Karpas-422 (cell line): ENCODE measurements around the gene SLC35D3. TPM values are rescaled to one million over a fixed set of nuclear protein-coding genes. Genes with fewer than 3 reads are reported as not detected.
A peak's percentile ranks its signal among the peaks of the same experiment; 100 is the strongest.
"Not testable (repeated sequence)": the region's sequence is repeated elsewhere in the genome, so short reads cannot be mapped to it uniquely, and the experiment has no call there.

Source experiments
- DNase-seq: peaks from one replicate; pipeline ENCODE4 v3.0.0-alpha.2; 2015
- H2AFZ ChIP-seq: fragments of 200-600 bp; sonication (generic); 2 replicates; pipeline ENCODE4 v1.6.1; 2014; ENCODE audit warnings: antibody characterized with exemption, low read length, mixed read lengths
- H3K27ac ChIP-seq: fragments of 200-600 bp; sonication (generic); 2 replicates; pipeline ENCODE4 v1.5.1; 2014; ENCODE audit warnings: mild to moderate bottlenecking, low read length, moderate library complexity
- H3K27me3 ChIP-seq: fragments of 200-600 bp; sonication (generic); 2 replicates; pipeline ENCODE4 v1.6.1; 2014; ENCODE audit warnings: low read length, mixed read lengths
- H3K36me3 ChIP-seq: fragments of 200-600 bp; sonication (generic); 2 replicates; pipeline ENCODE4 v1.6.1; 2014; ENCODE audit warnings: low read length, mixed read lengths; ENCODE audit not compliant: insufficient read depth
- H3K4me1 ChIP-seq: fragments of 200-600 bp; sonication (generic); 2 replicates; pipeline ENCODE4 v1.6.1; 2014; ENCODE audit warnings: mild to moderate bottlenecking, low read length, mixed read lengths
- H3K4me2 ChIP-seq: fragments of 200-600 bp; sonication (generic); 2 replicates; pipeline ENCODE4 v1.6.1; 2014; ENCODE audit warnings: low read length, low read depth, mild to moderate bottlenecking; ENCODE audit not compliant: poor library complexity, severe bottlenecking
- H3K4me3 ChIP-seq: fragments of 200-600 bp; sonication (generic); 2 replicates; pipeline ENCODE4 v1.5.1; 2014; ENCODE audit warnings: mild to moderate bottlenecking, antibody characterized with exemption, low read length, mixed read lengths
- H3K79me2 ChIP-seq: fragments of 200-600 bp; sonication (generic); 2 replicates; pipeline ENCODE4 v1.6.1; 2014; ENCODE audit warnings: mild to moderate bottlenecking, low read length, mixed read lengths
- H3K9ac ChIP-seq: fragments of 200-600 bp; sonication (generic); 2 replicates; pipeline ENCODE4 v1.6.0; 2014; ENCODE audit warnings: low read length
- H3K9me2 ChIP-seq: fragments of 200-600 bp; sonication (generic), shearing (Covaris generic); replicated peaks from 2 replicates; pipeline ENCODE4 v1.6.0; 2014; ENCODE audit warnings: mild to moderate bottlenecking, low read length, moderate library complexity; ENCODE audit not compliant: insufficient read depth
- H3K9me3 ChIP-seq: fragments of 300-700, 200-600 bp; sonication (generic); 2 replicates; pipeline ENCODE4 v1.6.1; 2014; ENCODE audit warnings: low read length, mixed read lengths
- H4K20me1 ChIP-seq: fragments of 200-600 bp; sonication (generic); 2 replicates; pipeline ENCODE4 v1.6.1; 2014; ENCODE audit warnings: mild to moderate bottlenecking, antibody characterized with exemption, low read length, low read depth; ENCODE audit not compliant: insufficient read depth
- total RNA-seq: library from RNA; depleted of rRNA; stranded (reverse); fragments of >200 nt; shearing (Covaris generic); gene quantifications from 2 replicates; pipeline ENCODE4 v1.2.3, GENCODE V29; 2014; ENCODE audit warnings: low replicate concordance; rRNA removed

SLC35D3 gene, protein sequence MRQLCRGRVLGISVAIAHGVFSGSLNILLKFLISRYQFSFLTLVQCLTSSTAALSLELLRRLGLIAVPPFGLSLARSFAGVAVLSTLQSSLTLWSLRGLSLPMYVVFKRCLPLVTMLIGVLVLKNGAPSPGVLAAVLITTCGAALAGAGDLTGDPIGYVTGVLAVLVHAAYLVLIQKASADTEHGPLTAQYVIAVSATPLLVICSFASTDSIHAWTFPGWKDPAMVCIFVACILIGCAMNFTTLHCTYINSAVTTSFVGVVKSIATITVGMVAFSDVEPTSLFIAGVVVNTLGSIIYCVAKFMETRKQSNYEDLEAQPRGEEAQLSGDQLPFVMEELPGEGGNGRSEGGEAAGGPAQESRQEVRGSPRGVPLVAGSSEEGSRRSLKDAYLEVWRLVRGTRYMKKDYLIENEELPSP
- not detected in 2 replicates for total RNA-seq

GRCh38 chr6:136921936-136922684 is at the start of gene SLC35D3:
SLC35D3 (plus strand) TSS chr6:136922301; CDS start chr6:136922429, 128 bp downstream.
- Histone ChIP-seq H3K36me3 (no peaks in the 10 kb centered on the region), H3K27me3 (no peaks in the 10 kb centered on the region), H4K20me1 (no peaks in the 10 kb centered on the region), H3K4me3 (no peak within 1 kb of the TSS), H3K9me3 (no peaks in the 10 kb centered on the region), H3K4me1 (no peaks in the 10 kb centered on the region), H3K4me2 (no peak within 1 kb of the TSS), H3K79me2 (no peaks in the 10 kb centered on the region), H2AFZ (no peak within 1 kb of the TSS), H3K9me2 (no peaks in the 10 kb centered on the region), H3K27ac (no peak within 1 kb of the TSS), H3K9ac (no peak within 1 kb of the TSS)
- no peak for DNase-seq

DNA sequence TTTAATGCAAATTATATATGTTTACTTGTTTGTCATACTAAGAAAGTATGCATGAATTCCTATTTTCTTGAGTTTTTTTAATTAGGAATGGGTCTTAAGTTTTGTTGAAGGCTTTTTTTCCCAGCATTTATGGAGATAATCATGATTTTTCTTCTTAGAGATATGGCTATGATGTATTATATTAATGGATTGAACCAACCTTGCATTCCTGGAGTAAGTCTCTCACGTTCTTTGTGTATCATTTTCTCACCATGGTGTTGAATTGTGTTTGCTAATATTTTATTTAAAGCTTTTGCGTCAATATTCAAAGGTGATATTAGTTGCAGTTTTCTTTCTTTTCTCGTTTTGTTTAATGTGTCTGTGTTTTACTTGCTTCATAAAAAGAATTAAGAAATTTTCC is 48.4 kb upstream of the SLC35D3 start:
- no peaks in the 10 kb centered on the region for H3K4me1 ChIP-seq
- no peak overlapping the region for H2AFZ ChIP-seq
- no peak overlapping the region for H3K4me3 ChIP-seq
- no peak overlapping the region for H3K9ac ChIP-seq
- H3K9me2 ChIP-seq = no peaks in the 10 kb centered on the region
- H3K27ac ChIP-seq = no peak overlapping the region
- DNase-seq = peak; percentile 49
- peaks cover 22% of the 10 kb centered on the region for H3K36me3 ChIP-seq
- no peak overlapping the region for H3K4me2 ChIP-seq
- H4K20me1 ChIP-seq = no peaks in the 10 kb centered on the region
- H3K9me3 ChIP-seq = peaks cover 17% of the 10 kb centered on the region
- H3K27me3 ChIP-seq = no peaks in the 10 kb centered on the region
- H3K79me2 ChIP-seq = no peaks in the 10 kb centered on the region

- not testable (repeated sequence) for DNase-seq, H4K20me1 ChIP-seq, H3K27ac ChIP-seq, H3K9ac ChIP-seq, H3K4me3 ChIP-seq, H3K79me2 ChIP-seq, H3K9me2 ChIP-seq, H3K4me1 ChIP-seq, H2AFZ ChIP-seq, H3K4me2 ChIP-seq, H3K27me3 ChIP-seq
- Histone ChIP-seq H3K9me3 (peaks cover 17% of the 10 kb centered on the region), H3K36me3 (peaks cover 22% of the 10 kb centered on the region)
Observed at GRCh38 chr6:136876469-136876868, 45.6 kb upstream of the SLC35D3 start.

- no peak overlapping the region for H3K9ac ChIP-seq
- no peaks in the 10 kb centered on the region for H3K36me3 ChIP-seq
- H3K4me3 ChIP-seq = no peak overlapping the region
- H3K4me2 ChIP-seq = no peak overlapping the region
- H4K20me1 ChIP-seq = no peaks in the 10 kb centered on the region; the same call in 1 of the 2 replicates
- DNase-seq = no peak
- H2AFZ ChIP-seq = no peak overlapping the region
- no peaks in the 10 kb centered on the region for H3K9me3 ChIP-seq
- H3K9me2 ChIP-seq = no peaks in the 10 kb centered on the region
- no peaks in the 10 kb centered on the region for H3K79me2 ChIP-seq
- H3K27ac ChIP-seq = no peak overlapping the region
- H3K27me3 ChIP-seq = no peaks in the 10 kb centered on the region
- no peaks in the 10 kb centered on the region for H3K4me1 ChIP-seq
Observed at GRCh38 chr6:136880748-136881460, 41.2 kb upstream of the SLC35D3 start.

- Histone ChIP-seq H3K9me2 (no peaks in the 10 kb centered on the region), H3K79me2 (peaks cover 15% of the 10 kb centered on the region; the same call in 1 of the 2 replicates), H3K9ac (no peak overlapping the region), H3K4me3 (no peak overlapping the region), H3K9me3 (no peaks in the 10 kb centered on the region), H3K27ac (no peak overlapping the region), H2AFZ (no peak overlapping the region), H3K4me1 (peaks cover 31% of the 10 kb centered on the region), H3K36me3 (no peaks in the 10 kb centered on the region), H4K20me1 (no peaks in the 10 kb centered on the region; the same call in 1 of the 2 replicates), H3K27me3 (no peaks in the 10 kb centered on the region), H3K4me2 (no peak overlapping the region)
- DNase-seq = no peak
Observed at GRCh38 chr6:136886091-136886490, 36.0 kb upstream of the SLC35D3 start.

- H3K27me3 ChIP-seq = no peaks in the 10 kb centered on the region
- H3K9me2 ChIP-seq = no peaks in the 10 kb centered on the region
- H3K27ac ChIP-seq = peak overlapping the region; percentile 68
- no peak overlapping the region; the same call in 1 of the 2 replicates for H2AFZ ChIP-seq
- peak overlapping the region; percentile 78 for H3K4me2 ChIP-seq
- H3K9ac ChIP-seq = peak overlapping the region; percentile 32
- no peaks in the 10 kb centered on the region for H3K9me3 ChIP-seq
- peak overlapping the region; percentile 57 for H3K4me3 ChIP-seq
- H3K36me3 ChIP-seq = no peaks in the 10 kb centered on the region
- H3K4me1 ChIP-seq = peaks cover 31% of the 10 kb centered on the region
- DNase-seq = peak; percentile 42
- H4K20me1 ChIP-seq = no peaks in the 10 kb centered on the region; the same call in 1 of the 2 replicates
- peaks cover 15% of the 10 kb centered on the region; the same call in 1 of the 2 replicates for H3K79me2 ChIP-seq
Observed at GRCh38 chr6:136887953-136888352, 34.1 kb upstream of the SLC35D3 start.

DNA sequence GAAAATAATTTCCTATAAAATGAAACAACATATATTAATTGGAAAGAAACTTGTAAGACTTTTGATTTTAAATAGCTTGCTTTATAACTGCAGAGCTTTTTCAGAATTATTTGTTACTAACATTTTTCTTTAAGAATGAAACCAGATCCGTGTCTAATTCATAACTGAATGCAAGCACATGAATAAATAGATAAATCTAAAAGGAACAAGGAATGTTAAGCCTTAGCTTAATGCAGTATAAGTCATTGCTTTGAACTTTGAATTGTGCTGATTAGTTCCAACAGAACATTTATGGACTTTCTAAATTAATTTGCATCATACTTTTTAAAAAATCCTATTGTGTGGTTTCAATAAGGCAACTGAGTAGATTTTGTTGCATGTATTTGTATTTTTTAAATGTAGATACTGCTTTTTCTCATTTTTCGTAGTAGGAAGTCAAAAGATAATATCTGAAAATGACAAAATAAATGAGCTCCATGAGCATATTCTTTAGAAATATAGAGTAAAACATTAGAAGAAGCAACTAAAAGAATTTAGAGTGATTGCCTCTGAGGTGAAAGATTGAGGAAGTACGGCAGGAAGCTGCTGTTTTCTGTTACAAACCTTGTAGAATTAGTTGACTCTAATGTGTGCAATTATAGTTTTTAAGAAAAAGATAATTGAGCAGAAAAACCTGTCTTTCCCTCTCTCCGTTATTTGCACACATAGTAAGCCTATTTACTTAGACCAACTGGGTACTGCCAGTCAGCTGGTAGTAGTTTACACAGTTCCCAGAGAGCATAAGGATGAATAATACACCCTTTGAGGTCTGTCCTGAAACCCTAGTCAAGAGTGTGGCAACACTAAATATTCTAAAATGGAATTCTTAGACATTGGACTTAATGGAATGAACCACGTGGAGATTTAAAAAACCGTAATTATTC is 32.6 kb upstream of the SLC35D3 start:
- Histone ChIP-seq H3K9me3 (no peaks in the 10 kb centered on the region), H3K27ac (peak overlapping the region; percentile 68), H3K9ac (peak overlapping the region; percentile 29; the same call in 1 of the 2 replicates), H3K4me1 (peaks cover 31% of the 10 kb centered on the region), H3K27me3 (no peaks in the 10 kb centered on the region), H3K4me2 (peak overlapping the region; percentile 78), H4K20me1 (no peaks in the 10 kb centered on the region; the same call in 1 of the 2 replicates), H3K36me3 (no peaks in the 10 kb centered on the region), H3K4me3 (peak overlapping the region; percentile 57; the same call in 1 of the 2 replicates), H3K79me2 (peaks cover 15% of the 10 kb centered on the region; the same call in 1 of the 2 replicates), H2AFZ (peak overlapping the region; percentile 0; the same call in 1 of the 2 replicates), H3K9me2 (no peaks in the 10 kb centered on the region)
- peak; percentile 48 for DNase-seq
